ENCODE measurements around the gene FAM24B. TPM values are rescaled to one million over a fixed set of nuclear protein-coding genes. Genes with fewer than 3 reads are reported as not detected.

The FAM24B gene
- total RNA-seq, 1 experiment from 2014 or later = 2.2 TPM

DNA sequence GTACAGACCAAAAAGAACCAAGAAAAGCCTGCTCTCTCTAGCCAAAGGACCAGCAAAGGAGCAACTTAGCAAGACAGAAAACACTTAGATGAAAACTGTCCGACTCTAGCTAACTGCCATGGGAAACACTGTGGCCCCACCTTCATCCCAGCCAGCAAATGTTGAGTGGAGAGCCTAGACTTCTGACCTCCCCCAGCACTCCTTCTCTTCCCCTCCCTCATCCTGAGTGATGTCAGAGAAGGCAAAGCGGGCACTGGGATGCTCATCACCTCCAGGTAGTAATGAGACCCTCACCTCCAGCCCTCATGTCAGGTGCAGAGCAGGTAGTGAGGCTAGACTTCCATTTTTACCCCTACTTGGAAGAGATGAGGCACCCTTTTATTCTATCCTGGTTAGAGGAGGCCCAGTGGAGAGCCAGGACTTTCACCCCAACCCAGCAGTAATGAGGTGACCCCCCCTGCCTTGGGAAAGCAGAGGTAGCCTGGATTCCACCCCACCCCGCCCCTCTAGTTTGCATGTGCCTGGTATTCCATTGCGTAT is 50.6 kb downstream of the FAM24B start:
- no peak for DNase-seq (ENCODE audit: low read depth)

DNA sequence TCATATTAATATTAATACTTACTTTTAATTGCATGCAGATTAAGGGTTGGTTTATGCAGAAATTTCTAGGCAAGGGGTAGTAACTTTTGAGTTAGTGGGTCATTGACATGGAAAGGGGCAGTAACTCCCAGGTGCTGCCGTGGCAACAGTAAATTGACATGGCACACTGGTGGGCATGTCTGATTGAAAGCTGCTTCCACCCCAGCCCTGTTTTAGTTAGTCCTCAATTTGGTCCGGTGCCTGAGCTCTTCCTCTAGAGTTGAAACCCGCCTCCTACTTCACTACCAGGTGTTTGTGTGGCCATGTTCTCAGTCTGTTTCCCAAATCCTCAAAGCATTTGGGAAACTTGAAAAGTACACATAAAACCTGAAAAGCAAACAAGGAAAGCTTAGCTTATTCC is 52.1 kb downstream of the FAM24B start:
- DNase-seq (ENCODE audit: low read depth) = no peak

DNA sequence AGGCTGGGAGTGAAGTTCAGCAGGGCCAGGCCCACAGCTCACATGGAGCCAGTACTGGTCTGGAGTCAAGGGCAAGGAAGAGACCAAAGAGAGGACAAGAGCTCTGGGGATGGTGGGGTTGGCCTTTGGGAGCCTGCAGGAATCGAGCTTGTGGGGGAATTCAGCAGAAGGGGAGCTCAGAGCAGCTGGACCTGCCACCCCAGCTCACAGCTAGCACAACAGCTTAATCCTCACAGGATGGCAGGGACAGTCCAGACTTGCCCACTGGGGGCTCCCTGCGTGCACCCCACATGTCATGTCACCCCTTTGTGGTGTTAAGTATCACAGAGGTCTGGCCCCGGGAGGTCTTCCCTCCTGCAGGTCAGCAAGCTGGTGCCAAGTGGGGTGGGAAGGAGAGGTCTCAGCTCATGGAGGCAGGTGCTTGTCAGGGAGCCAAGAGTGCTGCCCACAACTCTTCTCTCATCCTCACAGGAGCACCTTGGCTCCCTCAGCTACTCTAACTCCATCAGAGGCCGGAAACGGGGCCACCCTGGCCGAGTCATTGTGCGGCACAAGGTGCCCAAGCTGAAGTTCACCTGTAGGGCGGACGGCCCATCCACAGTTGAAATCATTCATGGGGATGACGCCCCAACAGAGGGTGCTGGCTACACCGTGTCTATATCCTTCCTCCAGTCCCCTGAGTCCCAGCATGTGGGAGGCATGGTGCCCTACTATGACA is 56.2 kb downstream of the FAM24B start:
- DNase-seq (ENCODE audit: low read depth) = no peak

DNA sequence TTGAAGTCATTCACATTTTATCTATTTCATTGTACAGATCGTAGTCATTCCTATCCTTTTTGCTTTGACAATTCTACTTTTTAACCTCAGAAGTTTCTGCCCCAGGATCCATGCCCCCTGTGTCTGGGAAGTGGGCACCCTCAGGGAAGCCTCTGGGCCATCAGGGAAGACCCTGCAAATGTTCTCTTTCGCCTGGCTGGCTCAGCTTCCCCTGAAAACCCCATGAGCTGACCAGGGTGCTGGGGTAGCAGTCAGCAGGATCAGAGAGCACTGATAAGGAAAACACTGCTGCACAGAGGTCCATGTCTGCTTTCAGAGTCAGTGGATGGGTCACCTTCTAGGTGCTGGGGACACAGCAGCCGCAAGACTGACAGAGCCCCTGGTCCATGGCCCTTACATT is 57.6 kb downstream of the FAM24B start:
- no peak for DNase-seq (ENCODE audit: low read depth)

DNA sequence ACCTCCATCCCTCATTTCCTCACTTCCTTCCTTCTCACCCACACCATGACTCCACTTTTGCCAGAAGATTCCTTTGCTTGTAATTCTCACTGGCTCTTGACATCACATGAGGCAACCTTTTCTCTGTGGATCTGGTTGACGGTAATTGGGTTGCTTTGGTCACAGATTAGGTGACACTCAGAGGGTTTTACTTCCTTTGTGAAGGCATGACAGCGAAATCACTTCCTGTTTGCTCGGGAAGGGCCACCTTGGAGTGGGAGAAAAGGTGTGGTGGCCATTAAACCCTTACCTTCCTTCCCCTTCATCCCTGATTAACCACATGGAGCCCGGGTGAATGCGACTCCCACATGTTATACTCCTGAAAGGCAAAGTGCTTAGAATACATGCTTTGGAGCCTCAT is 63.9 kb downstream of the FAM24B start:
- no peak for DNase-seq (ENCODE audit: low read depth)

DNA sequence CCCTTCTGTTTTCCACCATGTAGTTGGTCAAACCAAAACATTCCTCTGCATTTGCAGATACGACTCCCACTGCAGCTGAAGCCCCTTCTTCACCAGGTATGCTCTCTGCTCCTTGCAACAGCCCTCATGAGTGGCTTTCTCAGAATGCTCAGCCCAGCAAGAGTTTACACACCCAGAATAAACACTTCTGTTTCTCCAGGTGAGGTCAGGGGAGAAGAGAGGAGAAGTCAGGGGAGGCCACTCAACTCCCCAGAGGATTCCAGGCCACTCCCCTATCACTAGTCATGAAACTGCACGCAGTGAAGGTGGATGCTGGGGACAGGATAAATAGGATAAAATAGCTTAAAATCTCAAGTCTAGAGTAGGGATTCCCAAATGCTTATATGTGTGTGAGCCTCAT is 64.9 kb downstream of the FAM24B start:
- no peak for DNase-seq (ENCODE audit: low read depth)

GRCh38 chr10:122812751-122813150 is 66.6 kb downstream of the FAM24B start:
- DNase-seq (ENCODE audit: low read depth) = no peak

DNA sequence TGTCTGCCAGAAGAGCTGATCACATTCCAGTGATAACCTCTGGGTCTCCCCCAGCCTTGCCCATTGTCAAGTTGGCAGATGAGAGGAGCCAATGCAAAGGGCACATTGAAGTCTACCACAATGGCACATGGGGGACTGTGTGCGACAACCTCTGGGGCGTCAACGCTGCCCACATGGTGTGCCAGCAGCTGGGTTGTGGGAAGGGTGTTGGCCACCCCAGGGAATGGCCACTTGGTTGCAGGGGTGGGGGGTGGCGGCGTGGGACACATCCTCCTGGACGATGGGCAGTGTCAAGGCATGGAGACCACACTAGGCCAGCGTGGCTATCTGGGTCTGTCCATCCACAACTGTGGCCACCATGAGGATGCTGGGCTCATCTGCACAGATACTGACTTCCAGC is 77.1 kb downstream of the FAM24B start:
- DNase-seq (ENCODE audit: low read depth) = no peak

Other genes with a start within 250 kb of the FAM24B start
- not detected in 2 replicates for gene C10orf120, start 179.7 kb downstream of the FAM24B start, total RNA-seq (2014; rRNA removed; shearing (Covaris generic))
- 0.02 and 0.05 TPM in 2 replicates for gene CUZD1, start 33.7 kb downstream of the FAM24B start, total RNA-seq (2014; rRNA removed; shearing (Covaris generic))
- not detected in 2 replicates for gene FAM24A, start 31.0 kb upstream of the FAM24B start, total RNA-seq (2014; rRNA removed; shearing (Covaris generic))
- gene C10orf88, start 74.6 kb upstream of the FAM24B start, total RNA-seq (2014; rRNA removed; shearing (Covaris generic)) = 9.1 and 12.6 TPM in 2 replicates
- 14.1 and 16.6 TPM in 2 replicates for gene PSTK, start 100.8 kb upstream of the FAM24B start, total RNA-seq (2014; rRNA removed; shearing (Covaris generic))
- 1.7 and 3.6 TPM in 2 replicates for gene IKZF5, start 129.2 kb upstream of the FAM24B start, total RNA-seq (2014; rRNA removed; shearing (Covaris generic))
- gene ACADSB, start 129.4 kb upstream of the FAM24B start, total RNA-seq (2014; rRNA removed; shearing (Covaris generic)) = 2.3 and 3.8 TPM in 2 replicates